Endothelial cell (in vitro differentiated cells): ENCODE data around the gene LAP3. TPM values are rescaled to one million over a fixed set of nuclear protein-coding genes. Genes with fewer than 3 reads are reported as not detected.

Source experiments
- DNase-seq: peaks from one replicate; pipeline ENCODE4 v3.0.0; 2021; ENCODE audit warnings: low spot score
- H3K27ac Mint-ChIP-seq: one replicate; pipeline ENCODE4 v1.8.0; 2021; ENCODE audit warnings: mixed read lengths, inconsistent platforms; ENCODE audit not compliant: unreplicated experiment
- H3K27me3 Mint-ChIP-seq: one replicate; pipeline ENCODE4 v1.8.0; 2021; ENCODE audit warnings: mild to moderate bottlenecking, moderate library complexity, mixed read lengths, inconsistent platforms; ENCODE audit not compliant: unreplicated experiment
- H3K36me3 Mint-ChIP-seq: one replicate; pipeline ENCODE4 v1.8.0; 2021; ENCODE audit warnings: mild to moderate bottlenecking, low read depth, mixed read lengths, inconsistent platforms; ENCODE audit not compliant: unreplicated experiment
- H3K4me1 Mint-ChIP-seq: one replicate; pipeline ENCODE4 v1.8.0; 2021; ENCODE audit warnings: mild to moderate bottlenecking, mixed read lengths, inconsistent platforms; ENCODE audit not compliant: unreplicated experiment
- H3K4me3 Mint-ChIP-seq: one replicate; pipeline ENCODE4 v1.8.0; 2021; ENCODE audit warnings: mild to moderate bottlenecking, mixed read lengths, inconsistent platforms; ENCODE audit not compliant: unreplicated experiment
- H3K9me3 Mint-ChIP-seq: one replicate; pipeline ENCODE4 v1.8.0; 2021; ENCODE audit warnings: mixed read lengths, inconsistent platforms; ENCODE audit not compliant: unreplicated experiment
- total RNA-seq: library from RNA; stranded (reverse); fragmentation: NEBNext Ultra II Directional; extraction: Animal tissue kit (Norgen Biotek cat#: 25700); gene quantifications from one replicate; pipeline ENCODE4 v1.2.1, GENCODE V29; 2021; ENCODE audit not compliant: unreplicated experiment
- TF ChIP-seq, protein P1 (sequence below): fragments of 200-600 bp; sonication (generic); IDR thresholded peaks from one replicate; pipeline ENCODE4 v1.5.0; 2021; ENCODE audit warnings: antibody characterized with exemption; ENCODE audit not compliant: unreplicated experiment

LAP3 gene
- total RNA-seq, 1 donor from 2014 or later: 150 TPM

DNA sequence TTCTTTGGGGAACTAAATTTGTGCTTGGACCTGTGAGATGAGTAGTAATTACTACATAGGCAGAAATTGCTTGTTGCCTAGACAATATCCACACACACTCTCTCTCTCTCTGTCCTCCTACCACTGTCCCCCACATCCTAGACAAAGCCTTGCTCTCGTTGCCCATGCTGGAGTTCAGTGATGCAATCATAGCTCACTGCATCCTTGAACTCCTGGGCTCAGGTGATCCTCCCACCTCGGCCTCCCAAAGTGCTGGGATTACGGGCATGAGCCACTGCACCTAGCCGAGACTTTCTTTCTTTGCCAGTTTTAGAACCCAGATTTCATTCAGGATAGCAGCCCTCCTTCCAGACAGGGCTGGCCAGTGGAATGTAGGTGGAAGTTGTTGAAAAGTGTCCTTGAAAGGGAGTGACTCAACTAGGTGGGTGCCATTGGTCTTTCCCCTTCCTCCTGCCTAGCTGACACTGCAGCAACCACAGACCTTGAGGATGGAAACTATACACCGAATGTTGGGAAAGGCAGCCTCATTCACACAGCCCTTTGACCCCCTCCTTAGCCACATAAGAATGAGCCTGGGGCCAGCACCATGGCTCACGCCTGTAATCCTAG, 16.8 kb upstream of the LAP3 start:
- Mint-ChIP-seq H3K27ac (no peak overlapping the region), H3K4me1 (no peaks in the 10 kb centered on the region), H3K4me3 (no peak overlapping the region), H3K36me3 (no peaks in the 10 kb centered on the region), H3K9me3 (no peaks in the 10 kb centered on the region), H3K27me3 (peaks cover 5% of the 10 kb centered on the region)
- no peak for DNase-seq
- TF ChIP-seq, protein P1, sequence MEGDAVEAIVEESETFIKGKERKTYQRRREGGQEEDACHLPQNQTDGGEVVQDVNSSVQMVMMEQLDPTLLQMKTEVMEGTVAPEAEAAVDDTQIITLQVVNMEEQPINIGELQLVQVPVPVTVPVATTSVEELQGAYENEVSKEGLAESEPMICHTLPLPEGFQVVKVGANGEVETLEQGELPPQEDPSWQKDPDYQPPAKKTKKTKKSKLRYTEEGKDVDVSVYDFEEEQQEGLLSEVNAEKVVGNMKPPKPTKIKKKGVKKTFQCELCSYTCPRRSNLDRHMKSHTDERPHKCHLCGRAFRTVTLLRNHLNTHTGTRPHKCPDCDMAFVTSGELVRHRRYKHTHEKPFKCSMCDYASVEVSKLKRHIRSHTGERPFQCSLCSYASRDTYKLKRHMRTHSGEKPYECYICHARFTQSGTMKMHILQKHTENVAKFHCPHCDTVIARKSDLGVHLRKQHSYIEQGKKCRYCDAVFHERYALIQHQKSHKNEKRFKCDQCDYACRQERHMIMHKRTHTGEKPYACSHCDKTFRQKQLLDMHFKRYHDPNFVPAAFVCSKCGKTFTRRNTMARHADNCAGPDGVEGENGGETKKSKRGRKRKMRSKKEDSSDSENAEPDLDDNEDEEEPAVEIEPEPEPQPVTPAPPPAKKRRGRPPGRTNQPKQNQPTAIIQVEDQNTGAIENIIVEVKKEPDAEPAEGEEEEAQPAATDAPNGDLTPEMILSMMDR: no peak

DNA sequence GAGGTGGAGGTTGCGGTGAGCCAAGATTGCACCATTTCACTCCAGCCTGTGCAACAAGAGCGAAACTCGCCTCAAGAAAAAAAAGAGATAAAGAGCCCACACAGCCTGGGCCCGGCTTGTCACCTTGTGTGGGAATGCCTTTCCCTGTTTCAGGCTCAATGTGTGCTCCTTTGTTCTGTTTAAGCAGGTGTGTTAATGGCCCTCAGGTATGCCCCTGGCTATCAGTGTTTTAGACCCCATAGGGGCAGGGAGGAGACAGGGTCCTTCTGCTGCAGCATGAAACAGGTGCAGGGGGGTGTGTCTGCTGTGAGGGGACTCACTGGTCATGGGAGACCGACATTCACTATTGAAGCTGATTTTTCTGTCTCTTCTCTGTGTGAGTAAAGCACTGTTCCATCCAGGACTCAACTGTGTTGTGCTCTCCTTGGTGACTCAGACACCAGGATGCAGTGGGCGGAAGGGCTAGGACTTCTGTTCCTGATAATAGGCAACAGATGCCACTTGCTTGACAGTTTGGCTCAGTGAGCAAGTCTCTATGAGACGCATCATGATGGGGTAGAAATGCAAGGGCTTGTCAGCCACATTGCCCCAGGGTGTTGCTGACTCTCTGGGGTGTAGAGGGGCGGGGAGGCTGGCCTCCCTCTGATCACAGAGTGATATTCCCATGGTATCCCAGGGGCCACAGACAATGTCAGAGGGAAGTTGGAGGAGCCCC, 15.6 kb upstream of the LAP3 start:
- Mint-ChIP-seq H3K36me3 (no peaks in the 10 kb centered on the region), H3K27ac (no peak overlapping the region), H3K9me3 (no peaks in the 10 kb centered on the region), H3K4me3 (no peak overlapping the region), H3K4me1 (no peaks in the 10 kb centered on the region), H3K27me3 (peaks cover 5% of the 10 kb centered on the region)
- TF ChIP-seq, protein P1: no peak
- DNase-seq: no peak

DNA sequence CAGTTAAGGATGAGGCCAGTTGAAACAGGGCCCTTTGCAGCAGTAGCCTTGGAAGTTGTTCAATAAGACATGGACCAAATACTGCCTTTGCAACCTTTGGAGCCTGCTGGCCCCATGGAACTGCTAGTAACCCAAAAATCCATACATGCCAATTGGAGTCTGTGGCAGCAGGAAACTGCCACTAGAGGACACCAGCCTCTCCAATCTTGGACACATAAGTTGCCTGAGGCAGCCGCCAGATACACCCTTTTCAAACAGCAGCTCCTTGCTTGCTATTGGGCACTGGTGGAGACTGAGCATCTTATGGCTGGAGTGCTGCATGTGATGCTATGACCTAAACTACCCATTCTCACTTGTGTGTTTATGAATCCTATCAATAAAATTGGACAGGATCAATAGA, 14.8 kb upstream of the LAP3 start:
- Mint-ChIP-seq H3K36me3 (no peaks in the 10 kb centered on the region), H3K4me3 (no peak overlapping the region), H3K27me3 (peaks cover 5% of the 10 kb centered on the region), H3K9me3 (no peaks in the 10 kb centered on the region), H3K27ac (no peak overlapping the region), H3K4me1 (no peaks in the 10 kb centered on the region)
- TF ChIP-seq, protein P1: no peak
- DNase-seq: no peak

DNA sequence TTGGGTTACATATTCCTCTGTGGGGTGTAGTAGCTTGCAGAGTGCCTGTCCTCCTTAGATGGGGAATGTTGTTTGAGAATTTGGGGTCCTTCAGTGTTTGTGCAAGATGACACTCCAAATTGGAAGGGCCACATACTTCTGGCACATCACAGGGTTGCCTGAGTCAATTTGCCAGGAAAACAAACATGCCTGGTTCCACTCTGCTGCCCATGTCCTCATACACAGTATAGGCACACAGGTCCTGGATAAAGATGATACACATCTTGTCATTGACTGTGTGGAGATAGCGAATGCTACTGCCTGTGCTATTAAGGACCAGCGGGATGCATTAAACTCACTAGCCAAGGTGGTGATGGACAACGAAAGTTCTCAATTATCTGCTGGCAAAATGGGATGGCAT, 11.2 kb upstream of the LAP3 start:
- no peaks in the 10 kb centered on the region for H3K36me3 Mint-ChIP-seq
- H3K27ac Mint-ChIP-seq: no peak overlapping the region
- peaks cover 3% of the 10 kb centered on the region for H3K27me3 Mint-ChIP-seq
- no peak overlapping the region for H3K4me3 Mint-ChIP-seq
- DNase-seq: no peak
- no peaks in the 10 kb centered on the region for H3K9me3 Mint-ChIP-seq
- TF ChIP-seq, protein P1: no peak
- H3K4me1 Mint-ChIP-seq: no peaks in the 10 kb centered on the region

DNA sequence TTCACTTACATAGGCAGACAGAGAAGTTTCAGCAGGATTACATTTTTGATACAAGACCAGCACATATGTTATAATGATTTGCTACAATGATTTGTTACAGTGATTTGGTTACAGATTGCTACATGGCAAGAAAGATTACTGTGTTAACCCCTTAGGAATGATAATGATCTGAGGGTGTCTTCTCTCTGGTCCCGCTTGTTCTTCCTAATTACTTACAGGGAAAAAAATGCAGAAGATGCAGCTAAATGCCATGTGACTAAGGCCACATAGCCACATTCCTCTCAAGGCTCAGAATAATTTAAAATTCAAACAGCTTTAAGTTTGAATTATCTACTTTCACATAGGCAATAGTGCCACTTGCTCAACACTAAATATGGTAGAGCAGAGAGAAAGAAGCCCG, 9.7 kb upstream of the LAP3 start:
- Mint-ChIP-seq H3K9me3 (no peaks in the 10 kb centered on the region), H3K36me3 (no peaks in the 10 kb centered on the region), H3K27me3 (peaks cover 3% of the 10 kb centered on the region), H3K27ac (no peak overlapping the region), H3K4me1 (no peaks in the 10 kb centered on the region), H3K4me3 (no peak overlapping the region)
- no peak for DNase-seq
- TF ChIP-seq, protein P1: no peak
